H1 (cell line): ENCODE data around the gene BFSP2. TPM values are rescaled to one million over a fixed set of nuclear protein-coding genes. Genes with fewer than 3 reads are reported as not detected.

Experiments
- CTCF ChIA-PET: fragments of 300-600 bp; sonication (Branson Sonifier 250); formaldehyde crosslinking; loops from one replicate; lab custom pipeline; 2021; ENCODE audit not compliant: partially characterized antibody; lab: Charles Lee
- POLR2A ChIA-PET: fragments of 300-600 bp; sonication (Branson Sonifier 250); formaldehyde crosslinking; loops from one replicate; lab custom pipeline; 2021; ENCODE audit warnings: inconsistent platforms; ENCODE audit not compliant: partially characterized antibody; lab: Charles Lee
- DNase-seq, 2 experiments: peaks; one replicate each; pipeline versions ENCODE4 v3.0.0 to v3.0.0-alpha.2; 2010 to 2022; ENCODE audit warnings: low spot score in 2 of 2, low read depth in 1 of 2, mixed read lengths in 1 of 2
- FAIRE-seq: peaks from 2 replicates; lab custom pipeline; 2011; peaks lifted over from hg19 to GRCh38; lab: Jason Lieb, UNC
- H2AFZ ChIP-seq: 2 replicates; pipeline ENCODE4 v1.8.1; 2012; ENCODE audit warnings: low read length, inconsistent platforms
- H2AK5ac ChIP-seq: 2 replicates; pipeline ENCODE4 v1.6.1; 2013; ENCODE audit warnings: low read depth, low read length
- H2BK120ac ChIP-seq: replicated peaks from 2 replicates; pipeline ENCODE3; 2013; ENCODE audit warnings: low read depth, low read length, inconsistent platforms
- H2BK12ac ChIP-seq: 2 replicates; pipeline ENCODE4 v1.6.1; 2013; ENCODE audit warnings: low read depth, low read length
- H2BK15ac ChIP-seq: 2 replicates; pipeline ENCODE4 v1.6.1; 2013; ENCODE audit warnings: low read length
- H2BK20ac ChIP-seq: 2 replicates; pipeline ENCODE4 v1.6.1; 2013; ENCODE audit warnings: low read length
- H2BK5ac ChIP-seq: 2 replicates; pipeline ENCODE4 v1.6.1; 2013; ENCODE audit warnings: low read depth, low read length
- H3K14ac ChIP-seq: 2 replicates; pipeline ENCODE4 v1.6.1; 2013; ENCODE audit warnings: inconsistent platforms; ENCODE audit not compliant: insufficient read length
- H3K18ac ChIP-seq: 2 replicates; pipeline ENCODE4 v1.6.1; 2013; ENCODE audit warnings: low read length; ENCODE audit errors: extremely low read depth
- H3K23ac ChIP-seq: 2 replicates; pipeline ENCODE4 v1.6.1; 2013; ENCODE audit warnings: inconsistent platforms; ENCODE audit not compliant: insufficient read length
- H3K23me2 ChIP-seq: 2 replicates; pipeline ENCODE4 v1.6.1; 2013; ENCODE audit warnings: low read depth, low read length
- H3K27ac ChIP-seq: 2 replicates; pipeline ENCODE4 v1.6.1; 2011; ENCODE audit warnings: low read depth, low read length, inconsistent platforms
- H3K27me3 ChIP-seq, 4 experiments: replicated peaks in 1 of 4; 1 replicate in 1 of 4; 2 replicates in 3 of 4; pipeline versions ENCODE4 v1.6.1 to v1.8.1; 2011 to 2013; ENCODE audit warnings: low read length in 3 of 4, mild to moderate bottlenecking in 3 of 4, inconsistent platforms in 2 of 4, mixed read lengths in 2 of 4, moderate library complexity in 1 of 4; ENCODE audit not compliant: control insufficient read depth in 3 of 4, insufficient read depth in 3 of 4; ENCODE audit errors: extremely low read depth in 1 of 4
- H3K36me3 ChIP-seq, 4 experiments: 2 replicates each; pipeline versions ENCODE4 v1.6.1 to v1.8.1; 2011 to 2013; ENCODE audit warnings: mild to moderate bottlenecking in 4 of 4, low read length in 3 of 4, moderate library complexity in 2 of 4, control low read depth in 1 of 4, inconsistent platforms in 1 of 4; ENCODE audit not compliant: insufficient read depth in 4 of 4, control insufficient read depth in 2 of 4
- H3K4ac ChIP-seq: replicated peaks from 2 replicates; pipeline ENCODE3; 2013; ENCODE audit warnings: low read length, low read depth, mixed read lengths, inconsistent platforms; ENCODE audit not compliant: insufficient read length
- H3K4me1 ChIP-seq, 4 experiments: replicated peaks in 1 of 4; 1 replicate in 1 of 4; 2 replicates in 3 of 4; pipeline versions ENCODE4 v1.6.1 to v1.8.1; 2011 to 2013; ENCODE audit warnings: low read length in 3 of 4, inconsistent platforms in 2 of 4, mixed read lengths in 1 of 4; ENCODE audit not compliant: insufficient read depth in 4 of 4, control insufficient read depth in 3 of 4
- H3K4me2 ChIP-seq, 2 experiments: 2 replicates each; pipeline versions ENCODE4 v1.6.1 to v1.8.1; 2011 to 2013; ENCODE audit warnings: low read depth in 2 of 2, low read length in 2 of 2, control low read depth in 1 of 2, inconsistent platforms in 1 of 2, mild to moderate bottlenecking in 1 of 2; ENCODE audit not compliant: insufficient read depth in 1 of 2
- H3K4me3 ChIP-seq, 4 experiments: fragments of 200-600, 300-600 bp in 1 of 4; sonication (generic), shearing (Covaris generic), sonication (Bioruptor Twin) in 1 of 4; 2 replicates each; pipeline versions ENCODE4 v1.5.1 to v1.8.1; 2011 to 2016; ENCODE audit warnings: low read length in 4 of 4, low read depth in 3 of 4, control low read depth in 2 of 4, inconsistent platforms in 2 of 4, mild to moderate bottlenecking in 2 of 4, mixed read lengths in 1 of 4, moderate library complexity in 1 of 4; ENCODE audit not compliant: insufficient read depth in 2 of 4; ENCODE audit errors: extremely low read depth in 1 of 4
- H3K56ac ChIP-seq: replicated peaks from 2 replicates; pipeline ENCODE3; 2013; ENCODE audit warnings: low read depth, mild to moderate bottlenecking, mixed read lengths, low read length, inconsistent platforms; ENCODE audit not compliant: insufficient read length
- H3K79me1 ChIP-seq: 2 replicates; pipeline ENCODE4 v1.6.1; 2013; ENCODE audit warnings: low read depth, low read length, control low read depth
- H3K79me2 ChIP-seq, 2 experiments: 2 replicates each; pipeline versions ENCODE4 v1.6.1 to v1.8.1; 2012 to 2013; ENCODE audit warnings: low read length in 2 of 2, mild to moderate bottlenecking in 2 of 2, inconsistent platforms in 1 of 2; ENCODE audit not compliant: insufficient read depth in 2 of 2, control insufficient read depth in 1 of 2
- H3K9ac ChIP-seq, 4 experiments: replicated peaks in 1 of 4; 1 replicate in 1 of 4; 2 replicates in 3 of 4; pipeline versions ENCODE4 v1.6.1 to v1.8.1; 2011 to 2013; ENCODE audit warnings: low read depth in 3 of 4, low read length in 3 of 4, control low read depth in 2 of 4, mild to moderate bottlenecking in 2 of 4, moderate library complexity in 2 of 4, inconsistent platforms in 1 of 4; ENCODE audit errors: extremely low read depth in 1 of 4
- H3K9me3 ChIP-seq, 2 experiments: 2 replicates each; pipeline versions ENCODE4 v1.6.1 to v1.8.1; 2012 to 2013; ENCODE audit warnings: mild to moderate bottlenecking in 2 of 2, moderate library complexity in 2 of 2, control low read depth in 1 of 2, inconsistent platforms in 1 of 2, low read depth in 1 of 2, low read length in 1 of 2, mixed read lengths in 1 of 2; ENCODE audit not compliant: insufficient read depth in 2 of 2
- H4K20me1 ChIP-seq, 2 experiments: replicated peaks in 1 of 2; 2 replicates each; pipeline versions ENCODE3 to v1.8.1; 2011 to 2013; ENCODE audit warnings: inconsistent platforms in 2 of 2, low read length in 2 of 2, mild to moderate bottlenecking in 1 of 2; ENCODE audit not compliant: insufficient read depth in 2 of 2, control insufficient read depth in 1 of 2
- H4K5ac ChIP-seq: 2 replicates; pipeline ENCODE4 v1.6.1; 2013; ENCODE audit warnings: low read length, low read depth, mixed read lengths, inconsistent platforms; ENCODE audit not compliant: insufficient read length
- H4K8ac ChIP-seq: 2 replicates; pipeline ENCODE4 v1.8.0; 2013; ENCODE audit warnings: mild to moderate bottlenecking, moderate library complexity, low read length, inconsistent platforms; ENCODE audit not compliant: insufficient read depth; ENCODE audit errors: extremely low read depth
- H4K91ac ChIP-seq: replicated peaks from 2 replicates; pipeline ENCODE3; 2013; ENCODE audit warnings: low read length, mixed read lengths, inconsistent platforms; ENCODE audit not compliant: insufficient read length
- CTBP2 ChIP-seq: IDR thresholded peaks from 2 replicates; pipeline ENCODE4 v1.7.0; 2011; ENCODE audit warnings: borderline replicate concordance, mild to moderate bottlenecking, moderate library complexity, mixed read lengths, low read length; ENCODE audit not compliant: insufficient read depth, insufficient read length
- HDAC6 ChIP-seq: IDR thresholded peaks from one replicate; pipeline ENCODE4 v1.7.1; 2012; ENCODE audit warnings: low read depth, mild to moderate bottlenecking, inconsistent platforms, low read length, moderate library complexity
- RAD21 ChIP-seq, 2 experiments: IDR thresholded peaks in 1 of 2; conservative IDR thresholded peaks in 1 of 2; 2 replicates each; pipeline ENCODE4 v1.6.1; 2011; ENCODE audit warnings: low read depth in 2 of 2, low read length in 2 of 2, improper control_type of control experiment in 1 of 2, inconsistent platforms in 1 of 2, mild to moderate bottlenecking in 1 of 2, moderate library complexity in 1 of 2
- WGBS, 2 experiments: shearing (Covaris generic) in 1 of 2; methylation state at CpG; one replicate each; pipeline versions ENCODE4 v1.1.6 to v1.1.7; 2013 to 2015; ENCODE audit warnings: low lambda C conversion rate in 2 of 2, mixed read lengths in 2 of 2, inconsistent platforms in 1 of 2, low coverage in 1 of 2, missing lambda C conversion rate in 1 of 2; ENCODE audit not compliant: insufficient replicate concordance in 2 of 2, insufficient coverage in 1 of 2, insufficient read length in 1 of 2; ENCODE audit errors: extremely low coverage in 1 of 2, missing lambda C conversion rate in 1 of 2; 5-methylcytosine and 5-hydroxymethylcytosine counted together
- polyA plus RNA-seq, 7 experiments: library from polyadenylated mRNA; depleted of rRNA in 3 of 7; stranded (reverse) in 5 of 7; unstranded in 2 of 7; fragments of >200 nt in 5 of 7; fragments of 200-250 nt in 2 of 7; gene quantifications; 1 replicate in 5 of 7; 2 replicates in 1 of 7; 4 replicates in 1 of 7; pipeline versions ENCODE4 v1.2.1 to v1.2.3, GENCODE V29; 2011 to 2013; ENCODE audit warnings: missing spikeins in 2 of 7, mixed read lengths in 2 of 7
- total RNA-seq: library from RNA; stranded (reverse); fragmentation: NEBNext Ultra II Directional; extraction: Animal tissue kit (Norgen Biotek cat#: 25700); gene quantifications from 2 replicates; pipeline ENCODE4 v1.2.1, GENCODE V29; 2021

The BFSP2 gene
- total and polyA plus RNA-seq, 2 of the 8 experiments (the other 6 are each of a cell fraction or from before 2014, with no cell fraction given): not detected

GRCh38 chr3:133374708-133375402 is 25.0 kb upstream of the BFSP2 start:
- Histone ChIP-seq H4K5ac (no peak overlapping the region), H3K23ac (no peak overlapping the region), H2BK5ac (no peak overlapping the region), H3K4ac (no peak overlapping the region), H3K36me3 (no peaks in the 10 kb centered on the region), H3K9me3 (no peaks in the 10 kb centered on the region), H3K4me1 (peaks cover 0 to 10% (median 8%) of the 10 kb centered on the region in 4 experiments; a peak in 5 of 7 replicates), H4K8ac (no peak overlapping the region), H2BK15ac (no peak overlapping the region), H2AK5ac (no peak overlapping the region), H4K20me1 (no peaks in the 10 kb centered on the region), H3K79me2 (no peaks in the 10 kb centered on the region), H3K23me2 (no peaks in the 10 kb centered on the region), H2BK120ac (no peak overlapping the region), H2BK20ac (no peak overlapping the region), H3K56ac (no peak overlapping the region), H3K4me3 (no peak overlapping the region), H3K18ac (no peak overlapping the region), H2AFZ (no peak overlapping the region), H3K27me3 (no peaks in the 10 kb centered on the region), H3K27ac (no peak overlapping the region), H3K14ac (no peak overlapping the region), H4K91ac (no peak overlapping the region), H3K9ac (no peak overlapping the region), H3K4me2 (0 out of 4 replicates have a peak overlapping the region, but pooled peaks of 1 of the 2 experiments have one; percentile 6), H2BK12ac (no peak overlapping the region), H3K79me1 (no peaks in the 10 kb centered on the region)
- no peak for FAIRE-seq
- ChIA-PET CTCF (interaction anchor here (0.7 to 18.0 kb wide), 8 partner anchors 3 to 649 kb away, joined by 3 to 189 read pairs (median 10); no protein-coding TSS in a partner anchor), POLR2A (interaction anchor here (0.6 to 1.1 kb wide), 2 partner anchors 9 to 338 kb away, joined by 3 read pairs; no protein-coding TSS in a partner anchor)
- no peak for DNase-seq
- WGBS, 2 experiments: 68% methylated on average over 4 of the region's 4 CpGs; no CpG with 5 or more reads in 1 of the 2 experiments
- TF ChIP-seq RAD21 (IDR thresholded peaks at IDR 0.05 in 1 of 2, conservative IDR thresholded peaks at IDR 0.05 in 1 of 2; ENCODE audit: low read depth in 2 of 2, low read length in 2 of 2): 0 out of 4 replicates have a peak, but pooled peaks of 1 of the 2 experiments have one; percentile 2
- no peak for TF ChIP-seq CTBP2
- TF ChIP-seq HDAC6: no peak
